NCI-H2227 (cell line): ENCODE measurements around the gene SLC12A7.
"Not testable (repeated sequence)": the region's sequence is repeated elsewhere in the genome, so short reads cannot be mapped to it uniquely, and the experiment has no call there.

Experiments
- DNase-seq: peaks from one replicate; lab custom pipeline; 2025; ENCODE audit not compliant: unreplicated experiment; lab: John Stamatoyannopoulos, UW

The SLC12A7 gene

GRCh38 chr5:1111727-1112289, at the start of gene SLC12A7:
Gene SLC12A7 (minus strand): TSS chr5:1112063. CDS start chr5:1111991, 72 bp downstream.
- peak; percentile 80 for DNase-seq

- no peak for DNase-seq
Measured at GRCh38 chr5:1161108-1161832, 49.4 kb upstream of the SLC12A7 start.

GRCh38 chr5:1159774-1160406, 48.0 kb upstream of the SLC12A7 start:
- no peak for DNase-seq

DNA sequence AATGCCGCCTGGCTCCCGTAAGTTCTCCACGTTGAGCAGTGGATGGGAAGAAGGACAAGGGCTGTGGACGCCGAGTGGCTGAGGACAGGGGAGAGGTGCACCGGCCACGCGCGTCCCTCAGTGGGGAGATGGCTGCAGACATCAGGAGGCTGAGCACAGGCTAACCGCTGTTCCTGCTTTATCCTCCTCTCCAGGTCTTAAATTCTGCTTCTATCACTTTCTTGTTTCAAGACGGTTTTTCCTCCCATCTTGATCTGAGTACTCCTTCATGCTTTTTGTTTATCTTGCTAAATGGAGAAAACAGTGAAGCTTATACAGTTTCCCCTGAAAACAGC, 47.4 kb upstream of the SLC12A7 start:
- no peak for DNase-seq

DNA sequence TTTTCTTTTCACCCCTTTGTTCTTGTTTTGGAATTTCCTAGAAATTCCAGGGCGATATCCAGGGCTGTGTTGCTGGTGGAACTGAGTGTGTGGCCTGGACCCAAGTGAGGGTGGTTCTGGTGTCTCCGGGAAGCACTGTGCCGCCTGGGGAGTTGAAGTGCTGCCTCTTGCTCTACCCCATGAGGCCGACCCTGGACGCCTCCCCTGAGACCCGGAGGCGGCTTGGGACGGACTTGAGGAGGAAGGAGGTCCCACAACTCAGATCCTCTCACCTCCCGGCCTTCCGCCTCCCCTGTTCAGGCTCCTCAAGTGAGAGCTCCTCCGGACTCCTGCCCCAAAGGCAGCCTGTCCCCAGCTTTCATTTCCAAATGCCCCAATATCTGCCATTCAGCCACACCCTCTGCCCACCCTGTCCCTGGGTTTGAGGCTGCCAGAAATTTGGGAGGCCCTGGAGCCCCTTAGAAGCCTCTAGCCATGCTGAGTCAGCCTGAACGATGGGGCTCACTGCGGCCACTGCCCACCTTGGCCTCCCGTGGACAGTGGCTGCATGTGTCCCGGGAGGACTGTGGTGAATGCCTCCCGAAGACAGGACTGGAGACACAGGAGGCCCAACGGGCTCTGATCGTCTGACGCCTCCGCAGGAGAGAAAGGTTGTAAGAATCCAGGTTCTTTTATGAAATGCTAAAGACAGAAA, 46.9 kb upstream of the SLC12A7 start:
- no peak for DNase-seq

DNA sequence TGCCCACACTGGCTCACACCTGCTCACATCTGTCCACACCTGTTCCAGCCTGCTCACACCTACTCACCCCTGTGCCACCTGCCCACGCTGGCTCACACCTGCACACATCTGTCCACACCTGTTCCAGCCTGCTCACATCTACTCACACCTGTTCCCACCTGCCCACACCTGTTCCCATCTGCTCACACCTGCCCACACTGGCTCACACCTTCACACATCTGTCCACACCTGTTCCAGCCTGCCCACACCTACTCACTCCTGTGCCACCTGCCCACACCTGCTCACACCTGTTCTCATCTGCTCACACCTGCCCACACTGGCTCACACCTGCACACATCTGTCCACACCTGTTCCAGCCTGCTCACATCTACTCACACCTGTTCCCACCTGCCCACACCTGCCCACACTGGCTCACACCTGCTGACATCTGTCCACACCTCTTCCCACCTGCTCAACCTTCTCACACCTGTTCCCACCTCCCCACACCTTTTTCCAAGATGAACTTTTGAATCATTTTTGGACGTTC, 45.7 kb upstream of the SLC12A7 start:
- DNase-seq = not testable (repeated sequence)

DNA sequence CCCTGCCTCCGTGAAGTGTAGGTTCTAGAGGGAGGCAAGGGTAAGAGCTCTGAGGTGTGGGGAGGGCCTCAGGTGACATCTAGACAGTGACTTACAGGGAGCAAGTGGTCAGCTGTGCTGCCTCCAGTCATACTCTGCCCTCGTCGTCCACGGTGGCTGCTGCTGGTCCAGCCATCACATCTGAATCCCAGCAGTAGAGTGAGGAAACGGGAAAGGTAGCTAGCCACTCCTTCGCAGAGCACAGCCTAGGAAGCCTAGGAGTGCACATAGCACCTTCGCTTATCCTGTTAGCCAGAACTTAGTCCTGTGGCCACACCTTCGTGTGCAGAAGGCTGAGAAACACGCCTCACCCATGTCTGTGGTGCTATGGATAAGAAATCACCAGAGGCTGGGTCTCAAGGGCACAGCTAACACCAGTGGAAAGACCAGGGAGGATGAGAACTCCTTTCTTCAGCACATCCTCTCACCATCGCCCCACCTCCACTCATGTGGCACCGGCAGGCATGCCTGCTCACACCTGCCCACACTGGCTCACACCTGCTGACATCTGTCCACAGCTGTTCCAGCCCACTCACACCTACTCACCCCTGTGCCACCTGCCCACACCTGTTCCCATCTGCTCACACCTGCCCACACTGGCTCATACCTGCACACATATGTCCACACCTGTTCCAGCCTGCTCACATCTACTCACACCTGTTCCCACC, 45.0 kb upstream of the SLC12A7 start:
- no peak for DNase-seq

DNA sequence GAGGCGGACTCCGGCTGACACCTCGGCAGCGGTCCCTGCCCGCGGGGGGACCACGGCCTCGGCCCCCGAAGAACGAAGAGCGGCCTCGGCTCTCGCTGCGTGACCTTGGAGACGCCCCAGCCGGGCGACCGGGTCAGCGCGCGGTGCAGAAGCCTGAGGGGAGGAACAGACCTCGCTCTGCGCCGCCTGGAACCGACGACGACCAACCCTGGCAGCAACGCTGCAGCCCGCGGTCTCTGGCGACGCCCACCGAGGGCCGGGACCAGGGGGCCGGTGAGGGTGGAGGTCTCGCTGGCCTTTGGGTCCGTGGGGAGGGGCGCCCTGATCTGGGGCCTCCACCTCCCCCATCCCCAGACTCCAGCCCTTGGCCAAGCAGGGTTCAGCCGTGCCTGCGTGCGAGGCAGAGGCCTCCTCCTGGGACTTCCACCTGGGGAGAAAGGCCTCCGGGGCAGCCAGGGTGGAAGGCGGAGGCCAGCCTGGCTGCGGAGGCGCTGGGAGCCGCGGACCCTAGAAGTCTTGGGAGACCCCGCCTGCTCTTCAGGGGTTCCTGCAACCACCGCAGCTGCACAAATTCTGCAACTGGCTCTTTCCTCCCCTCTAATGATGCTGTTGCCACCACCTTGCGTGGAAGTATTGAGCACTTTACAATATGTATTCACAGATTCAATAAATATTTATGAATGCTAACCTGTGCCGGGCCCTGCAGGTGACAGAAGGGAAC, 44.3 kb upstream of the SLC12A7 start:
- no peak for DNase-seq

DNA sequence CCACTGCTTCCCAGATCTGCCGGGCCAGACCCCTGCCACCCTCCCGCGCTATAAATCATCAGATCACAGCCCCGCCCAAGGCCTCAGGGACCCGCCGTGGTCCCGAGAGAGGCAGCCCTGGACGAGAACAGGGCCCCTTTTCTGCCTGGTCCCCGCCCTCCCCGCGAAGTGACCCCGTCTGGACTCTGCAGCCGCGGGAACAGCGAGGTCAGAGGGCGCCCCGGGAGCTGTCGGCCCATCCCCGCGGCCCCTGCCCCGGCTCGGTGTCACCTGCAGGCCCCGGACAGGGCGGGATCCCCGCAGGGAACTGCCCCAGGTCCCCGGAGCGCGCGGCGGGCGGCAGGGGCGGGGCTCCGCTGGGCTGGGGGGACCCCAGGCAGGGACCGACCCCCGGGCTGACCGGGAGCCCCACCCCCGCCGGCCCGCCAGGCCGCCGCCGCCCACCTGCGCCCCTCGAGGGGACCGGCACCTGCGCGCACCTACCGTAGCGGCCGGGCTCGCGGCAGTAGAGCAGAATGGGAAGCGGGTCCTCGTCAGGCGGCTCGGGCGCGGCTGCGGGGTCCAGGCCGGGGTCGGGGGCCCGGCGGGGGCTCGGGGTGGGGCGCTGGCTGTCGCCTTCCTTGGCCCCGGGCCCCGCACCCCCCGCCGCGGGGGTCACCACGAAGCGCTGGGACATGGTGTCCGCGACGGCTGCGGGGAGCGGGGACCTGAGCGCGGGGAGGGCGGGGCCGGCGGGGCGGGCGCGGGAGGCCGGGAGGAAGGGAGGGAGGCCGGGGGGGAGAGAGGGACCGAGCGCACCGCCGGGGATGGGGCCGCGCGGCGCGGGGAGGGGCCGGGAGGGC, 43.5 kb upstream of the SLC12A7 start:
- peak; percentile 39 for DNase-seq

- no peak for DNase-seq
Measured at GRCh38 chr5:1153428-1153827, 41.6 kb upstream of the SLC12A7 start.

DNA sequence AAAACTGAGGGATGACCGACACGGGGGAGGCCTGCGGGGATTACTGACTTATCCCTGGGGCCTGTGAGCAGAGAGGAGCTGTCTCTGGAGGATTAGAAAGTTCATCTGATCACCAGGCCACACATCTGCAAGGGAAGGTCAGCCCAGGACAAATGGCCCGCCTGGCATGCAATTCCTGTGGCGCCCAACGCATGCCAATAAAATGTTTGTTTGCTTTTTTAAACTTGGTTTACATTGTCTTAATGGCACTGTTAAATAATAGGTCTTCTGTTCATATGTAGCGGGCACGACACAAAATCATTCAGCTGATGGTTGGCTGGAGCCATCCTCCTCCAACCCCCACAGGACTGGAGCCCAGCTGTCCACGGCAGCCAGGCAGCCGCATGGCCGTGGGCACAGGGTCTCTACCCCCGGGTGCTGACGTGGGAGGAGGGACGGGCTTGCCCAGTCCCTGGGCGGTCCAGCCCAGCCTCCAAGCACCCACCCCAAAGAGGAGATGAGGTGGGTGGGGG, 41.0 kb upstream of the SLC12A7 start:
- DNase-seq = no peak

DNA sequence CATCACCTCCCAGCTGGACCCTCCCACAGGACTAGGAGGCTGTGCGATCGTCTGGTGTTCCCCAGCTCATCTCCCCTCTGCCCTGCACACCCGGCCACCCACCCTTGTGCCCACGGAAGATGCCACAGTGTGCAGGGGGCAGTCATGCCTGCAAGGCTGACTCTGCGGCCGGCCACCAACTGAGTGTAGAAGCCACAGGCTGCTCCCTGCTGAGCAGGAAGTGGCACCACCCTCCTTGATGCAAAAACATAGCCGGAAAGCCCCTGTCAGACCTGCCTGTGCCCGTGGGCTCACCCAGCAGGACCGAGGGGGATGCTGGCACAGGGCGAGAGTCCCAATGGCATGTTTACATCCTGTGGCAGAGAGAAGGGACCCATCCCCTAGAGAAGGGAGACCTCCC, 40.3 kb upstream of the SLC12A7 start:
- no peak for DNase-seq

DNA sequence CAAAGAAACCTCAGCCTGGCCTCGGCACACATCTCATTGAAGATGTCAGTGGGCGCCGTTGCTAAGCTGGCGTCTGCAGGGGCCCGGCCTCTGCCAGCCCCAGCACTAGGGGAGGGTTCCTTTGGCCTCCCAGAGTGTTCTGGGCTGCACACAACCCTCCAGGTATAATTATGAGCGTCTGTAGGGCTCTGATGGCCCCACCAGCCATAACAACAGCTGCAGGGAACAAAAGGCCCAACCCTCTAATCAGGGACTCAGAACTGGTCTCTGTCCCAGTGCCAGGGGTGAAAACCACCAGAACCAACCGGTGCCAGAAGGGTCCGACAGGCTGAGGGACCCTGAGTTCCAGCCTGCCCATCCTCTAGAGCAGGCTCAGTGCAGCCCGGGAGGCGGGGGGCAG, 39.5 kb upstream of the SLC12A7 start:
- DNase-seq = peak; percentile 22

DNA sequence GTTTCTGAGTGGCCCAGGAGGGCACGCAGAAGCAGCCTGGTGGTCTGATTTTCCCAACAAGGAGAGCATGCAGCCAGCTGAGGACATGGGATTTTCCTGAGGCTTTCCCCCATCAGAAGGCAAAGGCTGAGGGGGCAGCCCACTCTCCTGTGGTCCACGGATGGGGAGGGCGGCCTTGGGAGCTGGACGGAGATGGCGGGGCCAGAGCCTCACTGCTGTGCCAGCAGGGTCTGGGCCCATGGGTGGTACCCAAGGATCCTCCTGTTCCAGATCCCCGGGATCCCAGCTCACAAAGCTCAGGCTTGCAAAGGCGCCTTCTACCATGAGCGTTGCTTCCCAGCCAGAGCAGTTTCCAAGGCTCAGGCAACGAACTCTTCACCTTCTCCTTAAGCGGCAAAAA, 39.0 kb upstream of the SLC12A7 start:
- DNase-seq = no peak

DNA sequence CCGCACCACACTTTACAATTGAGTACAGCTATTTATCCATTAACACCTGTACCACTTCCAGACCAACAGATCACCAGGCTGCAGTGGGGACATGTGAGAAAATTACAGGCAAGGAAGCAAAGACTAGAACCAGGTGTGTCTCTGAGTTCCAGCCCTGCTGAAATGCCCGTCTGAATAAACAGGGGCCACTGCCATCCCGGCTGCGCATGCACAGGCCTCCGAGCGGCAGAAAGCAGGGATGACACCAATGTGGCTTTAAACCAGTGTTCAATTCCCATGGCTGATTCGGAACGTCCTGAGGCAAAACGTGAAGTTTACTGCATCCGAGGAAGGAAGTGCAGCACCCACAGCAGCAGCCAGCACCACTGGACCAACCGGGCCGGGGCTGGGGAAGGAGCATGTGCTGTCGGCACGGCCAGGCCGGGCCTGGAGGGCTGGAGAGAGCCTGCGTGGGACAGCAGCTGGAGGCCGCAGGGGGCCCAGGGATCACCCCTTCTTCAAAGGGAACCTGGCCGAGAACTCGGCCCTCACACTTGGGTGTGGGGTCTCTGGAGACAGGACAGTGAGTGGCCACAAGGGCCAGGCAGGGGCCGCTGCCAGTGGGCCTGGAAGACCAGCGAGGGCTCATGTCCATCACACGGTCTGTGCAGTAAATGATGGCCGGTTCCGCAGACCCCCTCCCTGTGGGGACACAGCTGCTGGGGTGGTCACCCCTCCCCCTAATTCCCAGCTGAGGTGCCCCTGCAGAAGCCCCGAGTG, 33.0 kb upstream of the SLC12A7 start:
- DNase-seq = no peak

- no peak for DNase-seq
Measured at GRCh38 chr5:1144089-1144488, 32.2 kb upstream of the SLC12A7 start.

GRCh38 chr5:1143670-1143951, 31.7 kb upstream of the SLC12A7 start:
- no peak for DNase-seq

- DNase-seq = no peak
Measured at GRCh38 chr5:1142886-1143669, 31.2 kb upstream of the SLC12A7 start.
